GM19025 (cell line): ENCODE results near the gene BBOX1.
"Not testable (repeated sequence)": the region's sequence is repeated elsewhere in the genome, so short reads cannot be mapped to it uniquely, and the experiment has no call there.

Source experiments
- ATAC-seq: cut with Tn5 transposase; IDR thresholded peaks from one replicate; pipeline ENCODE4 v1.9.1; 2021; ENCODE audit warnings: mild to moderate bottlenecking, low read depth, moderate library complexity; ENCODE audit not compliant: unreplicated experiment

BBOX1 gene, protein sequence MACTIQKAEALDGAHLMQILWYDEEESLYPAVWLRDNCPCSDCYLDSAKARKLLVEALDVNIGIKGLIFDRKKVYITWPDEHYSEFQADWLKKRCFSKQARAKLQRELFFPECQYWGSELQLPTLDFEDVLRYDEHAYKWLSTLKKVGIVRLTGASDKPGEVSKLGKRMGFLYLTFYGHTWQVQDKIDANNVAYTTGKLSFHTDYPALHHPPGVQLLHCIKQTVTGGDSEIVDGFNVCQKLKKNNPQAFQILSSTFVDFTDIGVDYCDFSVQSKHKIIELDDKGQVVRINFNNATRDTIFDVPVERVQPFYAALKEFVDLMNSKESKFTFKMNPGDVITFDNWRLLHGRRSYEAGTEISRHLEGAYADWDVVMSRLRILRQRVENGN

GRCh38 chr11:27040302-27041115 is at the start of gene BBOX1:
Gene BBOX1, plus strand, starts transcription at chr11:27040815. Its CDS starts 14,616 bp downstream, at chr11:27055431.
- no peak for ATAC-seq

GRCh38 chr11:26992031-26992541 is 48.5 kb upstream of the BBOX1 start:
- no peak for ATAC-seq

GRCh38 chr11:26993965-26994457 is 46.6 kb upstream of the BBOX1 start, which contains the start of gene FIBIN:
Gene FIBIN, plus strand, starts transcription at chr11:26994112. Its CDS starts 415 bp downstream, at chr11:26994527.
- no peak for ATAC-seq

GRCh38 chr11:26994631-26995095 is 46.0 kb upstream of the BBOX1 start:
- ATAC-seq: no peak

DNA sequence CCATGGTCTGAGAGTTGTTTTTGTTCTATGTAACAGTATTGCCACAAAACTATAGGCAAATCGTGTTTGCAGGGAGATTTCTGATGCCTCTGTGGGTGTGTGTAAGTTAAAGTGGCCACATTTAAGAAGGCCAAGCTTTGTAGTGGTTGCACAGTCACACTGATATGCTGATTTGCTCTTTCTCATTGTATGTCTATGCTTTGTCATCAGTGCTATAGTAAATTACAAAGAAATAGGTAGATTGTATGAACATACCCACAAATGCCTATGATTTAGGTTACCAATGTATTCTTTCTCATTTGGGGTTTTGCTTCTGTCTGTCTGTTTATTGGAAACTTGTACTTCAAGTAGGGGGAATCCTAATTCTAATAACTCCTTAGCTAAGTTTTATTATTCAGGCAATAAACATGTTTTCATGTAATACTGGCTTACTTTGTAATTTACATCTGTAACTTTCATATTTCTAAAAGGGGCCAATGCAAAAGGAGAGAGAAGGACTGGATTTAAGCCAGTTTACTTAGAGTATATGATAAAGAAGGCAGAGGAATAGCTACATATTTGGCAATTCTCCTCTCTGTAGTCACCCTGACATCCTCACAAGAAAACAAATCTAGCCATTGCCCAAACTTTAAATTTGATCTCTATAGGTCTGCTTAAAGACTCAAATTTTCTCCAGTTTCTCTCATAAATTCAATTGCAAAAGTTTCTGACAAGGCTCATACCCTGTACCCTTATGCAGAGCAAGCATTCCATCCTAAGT is 44.7 kb upstream of the BBOX1 start:
- ATAC-seq: no peak

GRCh38 chr11:26997378-26997777 is 43.2 kb upstream of the BBOX1 start:
- no peak for ATAC-seq

DNA sequence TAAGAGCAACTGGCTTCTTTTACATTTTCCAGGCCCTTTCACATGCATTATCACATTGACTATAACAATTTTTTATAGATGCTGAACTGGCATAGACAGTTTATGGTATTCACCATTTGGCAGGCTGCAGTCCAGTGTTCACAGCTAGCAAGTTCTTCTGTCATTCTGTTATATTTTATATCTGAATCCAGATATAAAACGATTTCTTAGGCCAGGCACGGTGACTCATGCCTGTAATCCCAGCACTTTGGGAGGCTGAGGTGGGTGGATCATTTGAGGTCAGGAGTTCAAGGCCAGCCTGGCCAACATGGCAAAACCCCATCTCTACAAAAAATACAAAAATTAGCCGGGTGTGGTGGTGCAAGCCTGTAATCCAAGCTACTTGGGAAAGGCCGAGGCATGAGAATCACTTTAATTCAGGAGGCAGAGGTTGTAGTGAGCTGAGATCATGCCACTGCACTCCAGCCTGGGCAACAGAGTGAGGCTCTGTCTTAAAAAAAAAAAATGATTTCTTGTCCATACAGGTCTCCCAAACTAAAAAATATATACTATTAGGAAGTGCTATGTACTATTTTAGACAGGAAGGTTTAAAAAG is 39.4 kb upstream of the BBOX1 start:
- ATAC-seq: not testable (repeated sequence)

- no peak for ATAC-seq
Observed at GRCh38 chr11:27002431-27002830, 38.2 kb upstream of the BBOX1 start.

- no peak for ATAC-seq
Observed at GRCh38 chr11:27002838-27003237, 37.8 kb upstream of the BBOX1 start.

DNA sequence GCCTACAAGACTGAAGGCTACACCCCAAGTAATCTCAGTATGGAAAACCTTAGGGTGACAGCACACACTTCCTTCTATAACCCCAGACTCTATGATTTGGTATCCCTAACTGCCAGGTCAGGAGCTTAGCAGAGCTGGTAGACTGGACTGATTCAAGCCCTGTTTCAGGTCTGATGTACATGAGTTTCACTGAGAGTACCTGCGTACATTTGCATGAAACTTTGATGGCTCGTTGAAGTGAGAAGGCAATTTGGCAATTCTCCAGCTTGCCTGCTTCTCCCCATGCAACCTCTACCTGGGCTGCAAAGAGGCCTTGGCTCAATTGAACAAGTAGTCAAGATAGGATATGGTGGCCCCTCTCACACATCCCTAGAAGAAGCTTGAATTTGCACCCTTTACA is 36.5 kb upstream of the BBOX1 start:
- no peak for ATAC-seq

GRCh38 chr11:27008811-27009535 is 31.6 kb upstream of the BBOX1 start:
- no peak for ATAC-seq

DNA sequence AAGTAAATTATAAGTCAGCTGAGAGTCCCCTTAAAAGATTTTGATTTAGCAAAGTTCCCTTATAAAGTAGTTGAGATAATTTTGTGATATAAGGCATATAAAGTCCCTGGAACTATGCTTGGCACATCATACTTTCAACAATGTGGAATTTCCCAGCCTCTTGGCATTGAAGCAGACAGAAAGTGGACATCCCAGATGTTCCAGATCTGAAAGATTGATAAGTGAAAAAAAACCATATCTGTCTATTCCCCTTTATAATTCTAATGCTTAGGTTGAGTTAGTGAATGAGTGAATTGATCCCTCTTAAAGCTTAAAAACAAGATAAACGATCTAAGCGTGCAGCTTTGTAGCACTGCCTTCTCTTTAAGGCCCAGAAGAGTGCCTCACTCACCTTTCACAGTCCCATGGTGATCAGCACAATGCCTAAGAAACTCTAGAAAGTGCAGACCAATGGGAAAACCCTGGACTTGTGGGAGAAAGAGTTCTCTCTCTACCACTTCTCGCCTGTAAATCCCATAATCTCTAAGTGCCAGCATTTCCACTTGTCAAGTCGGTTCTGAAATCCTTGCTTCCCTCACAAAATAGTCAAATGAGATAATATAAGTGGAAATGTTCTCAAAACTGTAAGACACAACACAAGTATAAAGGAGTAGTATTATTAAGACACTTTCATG is 28.9 kb upstream of the BBOX1 start:
- no peak for ATAC-seq

- no peak for ATAC-seq
Observed at GRCh38 chr11:27012234-27012921, 28.2 kb upstream of the BBOX1 start.

DNA sequence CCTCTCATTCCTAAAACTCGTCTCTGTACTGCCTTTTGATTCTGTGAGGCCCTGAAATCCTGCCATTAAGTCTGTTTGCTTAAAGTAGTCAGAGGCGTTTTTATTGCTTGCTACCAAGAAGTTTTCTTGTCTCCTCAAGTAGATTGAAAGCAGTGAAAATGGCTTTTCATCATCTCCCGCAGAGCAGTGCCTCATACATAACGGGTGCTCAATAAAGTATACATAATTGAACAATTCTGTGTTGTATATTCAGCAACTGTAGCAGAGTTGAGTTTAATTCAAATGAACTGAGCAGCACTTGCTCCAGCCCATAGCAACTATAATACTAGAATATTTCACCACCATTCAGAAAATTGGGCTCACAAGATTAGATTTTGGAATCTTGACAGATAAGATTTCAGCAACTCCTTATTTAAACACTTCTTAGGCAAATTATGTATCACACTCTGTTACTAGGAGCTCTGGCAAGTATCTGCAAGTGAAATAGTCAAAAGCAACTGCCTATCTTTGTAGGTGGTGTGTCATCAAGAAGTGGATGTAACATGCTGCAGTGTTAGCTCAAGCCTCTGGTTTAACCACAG is 26.7 kb upstream of the BBOX1 start:
- no peak for ATAC-seq

- no peak for ATAC-seq
Observed at GRCh38 chr11:27018902-27019529, 21.6 kb upstream of the BBOX1 start.

DNA sequence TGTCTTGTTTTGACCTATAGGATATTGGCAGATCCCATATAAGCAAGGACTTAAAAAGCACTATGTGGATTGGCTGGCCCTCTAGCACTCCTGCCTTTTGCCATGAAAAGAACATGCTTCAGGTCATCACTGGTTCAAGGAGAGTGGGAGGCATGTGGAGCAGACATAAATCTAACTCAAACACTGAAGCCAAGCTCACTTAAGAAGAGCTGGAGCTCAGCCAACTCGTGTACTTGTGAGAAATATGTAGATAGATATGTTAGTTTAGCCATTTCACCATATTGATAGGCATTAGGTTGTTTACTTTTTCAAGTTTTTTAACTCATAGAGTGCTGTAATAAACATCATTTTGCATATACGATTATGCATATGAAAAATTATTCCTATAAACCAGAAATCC is 19.9 kb upstream of the BBOX1 start:
- no peak for ATAC-seq

GRCh38 chr11:27022659-27023251 is 17.9 kb upstream of the BBOX1 start:
- ATAC-seq: no peak
